DND-41 (cell line): ENCODE results near the gene NKD1.

Experiments
- CTCF ChIP-seq: IDR thresholded peaks from 2 replicates; pipeline ENCODE4 v1.5.1; 2012; ENCODE audit warnings: borderline replicate concordance, low read length, moderate library complexity, mild to moderate bottlenecking; ENCODE audit not compliant: poor library complexity, severe bottlenecking; ENCODE audit errors: extremely low read depth
- EZH2 ChIP-seq: IDR thresholded peaks from 3 replicates; pipeline ENCODE4 v1.6.1; 2012; ENCODE audit warnings: borderline replicate concordance, low read depth, mild to moderate bottlenecking, moderate library complexity, low read length, inconsistent platforms; ENCODE audit not compliant: severe bottlenecking

DNA sequence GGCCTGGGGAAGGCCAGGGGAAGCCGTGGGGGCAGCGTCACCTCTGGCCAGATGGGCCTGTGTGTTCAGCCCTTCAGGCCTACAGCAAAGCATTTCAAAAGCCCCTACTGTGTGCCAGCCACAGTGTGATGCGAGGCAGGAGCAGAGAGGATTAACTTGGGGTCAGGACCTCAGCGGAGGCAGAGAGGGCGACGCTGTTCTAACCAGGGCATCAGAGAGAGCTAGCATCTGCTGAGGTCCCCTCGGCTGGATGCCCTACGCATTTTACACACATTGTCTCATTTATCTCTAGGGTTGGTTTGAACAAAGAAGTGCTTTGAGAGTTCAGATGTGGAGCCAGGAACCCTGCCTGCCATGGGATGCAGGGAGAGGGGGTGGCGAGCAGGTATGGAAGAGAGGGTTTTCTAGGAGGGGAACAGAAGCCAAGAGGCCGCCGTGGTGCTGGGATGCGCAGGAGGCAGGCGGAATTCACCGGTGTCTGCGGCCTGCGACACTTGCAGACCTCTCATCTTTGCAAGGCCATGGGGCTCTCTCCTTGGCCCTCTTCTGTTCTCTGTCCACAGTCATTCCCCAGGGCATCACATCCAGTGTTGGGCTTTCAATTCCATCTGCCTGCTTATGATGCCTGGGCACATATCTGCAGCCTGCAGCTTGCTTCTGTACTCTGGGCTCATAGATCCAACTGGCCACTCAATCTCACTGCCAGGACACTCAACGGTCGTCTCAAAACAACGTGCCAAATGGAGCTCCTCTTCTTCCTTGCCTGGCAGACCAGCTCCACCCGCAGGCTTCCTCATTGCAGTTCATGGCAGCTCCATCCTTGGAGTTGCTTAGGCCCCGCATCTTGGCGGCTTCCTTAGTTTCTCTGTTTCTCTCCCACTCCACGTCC is 8.1 kb upstream of the NKD1 start:
- TF ChIP-seq CTCF (no peak), EZH2 (no peak)
